ENCODE measurements around the gene FLOT1. TPM values are rescaled to one million over a fixed set of nuclear protein-coding genes. Genes with fewer than 3 reads are reported as not detected.

Gene FLOT1
- total and polyA plus RNA-seq, 9 of the 15 experiments (the other 6 are each of a cell fraction or from before 2014, with no cell fraction given): 11.7 to 149 (median 118) TPM

DNA sequence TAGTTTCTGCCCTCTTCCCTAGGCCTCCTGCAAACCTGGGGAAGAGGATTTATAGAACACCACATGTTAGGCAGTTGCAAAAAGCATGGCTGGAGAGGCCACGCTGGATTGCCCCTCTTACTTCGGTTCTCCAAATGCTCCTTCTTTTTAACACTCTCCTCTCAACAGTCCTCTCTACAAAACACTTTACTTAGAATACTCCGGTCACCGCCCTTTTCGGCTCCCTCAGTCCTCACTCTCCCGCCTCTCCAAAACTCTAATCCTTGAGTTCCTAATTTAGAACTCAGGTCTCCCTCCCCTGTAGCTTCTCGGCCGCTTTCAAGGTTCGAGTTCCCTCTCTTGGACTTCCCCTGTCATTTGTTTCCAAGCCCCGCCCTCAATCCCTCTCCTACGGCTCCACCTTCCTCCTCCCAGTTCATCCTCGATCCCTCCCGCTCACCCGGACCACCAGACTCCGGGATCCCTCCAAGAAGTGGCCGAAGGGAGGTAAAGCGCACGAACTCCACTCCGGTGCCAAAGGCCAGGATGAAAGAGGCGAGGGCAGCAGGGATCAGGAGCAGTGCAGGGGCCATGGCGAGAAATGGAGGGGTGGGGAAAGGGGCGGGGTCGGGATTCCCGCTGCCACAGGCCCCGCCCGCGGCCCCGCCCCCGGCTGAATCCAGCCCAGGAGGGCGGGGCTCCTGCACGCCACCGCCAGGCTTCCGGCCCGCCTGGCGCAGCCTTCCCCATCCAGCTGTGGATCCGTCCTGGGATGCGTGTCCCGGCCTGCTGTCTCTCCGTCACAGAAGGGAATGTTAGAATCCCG lies 51.9 kb downstream of the FLOT1 start, which contains the start of gene NRM (continued):
- TF ChIP-seq, protein P1, sequence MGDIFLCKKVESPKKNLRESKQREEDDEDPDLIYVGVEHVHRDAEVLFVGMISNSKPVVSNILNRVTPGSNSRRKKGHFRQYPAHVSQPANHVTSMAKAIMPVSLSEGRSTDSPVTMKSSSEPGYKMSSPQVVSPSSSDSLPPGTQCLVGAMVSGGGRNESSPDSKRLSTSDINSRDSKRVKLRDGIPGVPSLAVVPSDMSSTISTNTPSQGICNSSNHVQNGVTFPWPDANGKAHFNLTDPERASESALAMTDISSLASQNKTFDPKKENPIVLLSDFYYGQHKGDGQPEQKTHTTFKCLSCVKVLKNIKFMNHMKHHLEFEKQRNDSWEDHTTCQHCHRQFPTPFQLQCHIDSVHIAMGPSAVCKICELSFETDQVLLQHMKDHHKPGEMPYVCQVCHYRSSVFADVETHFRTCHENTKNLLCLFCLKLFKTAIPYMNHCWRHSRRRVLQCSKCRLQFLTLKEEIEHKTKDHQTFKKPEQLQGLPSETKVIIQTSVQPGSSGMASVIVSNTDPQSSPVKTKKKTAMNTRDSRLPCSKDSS (IDR thresholded peaks at IDR 0.05; ENCODE audit: low read depth, partially characterized antibody): no peak
- TF ChIP-seq LCOR (CRISPR knock-in tag; IDR thresholded peaks at IDR 0.05): no peak
- TF ChIP-seq, protein P2, sequence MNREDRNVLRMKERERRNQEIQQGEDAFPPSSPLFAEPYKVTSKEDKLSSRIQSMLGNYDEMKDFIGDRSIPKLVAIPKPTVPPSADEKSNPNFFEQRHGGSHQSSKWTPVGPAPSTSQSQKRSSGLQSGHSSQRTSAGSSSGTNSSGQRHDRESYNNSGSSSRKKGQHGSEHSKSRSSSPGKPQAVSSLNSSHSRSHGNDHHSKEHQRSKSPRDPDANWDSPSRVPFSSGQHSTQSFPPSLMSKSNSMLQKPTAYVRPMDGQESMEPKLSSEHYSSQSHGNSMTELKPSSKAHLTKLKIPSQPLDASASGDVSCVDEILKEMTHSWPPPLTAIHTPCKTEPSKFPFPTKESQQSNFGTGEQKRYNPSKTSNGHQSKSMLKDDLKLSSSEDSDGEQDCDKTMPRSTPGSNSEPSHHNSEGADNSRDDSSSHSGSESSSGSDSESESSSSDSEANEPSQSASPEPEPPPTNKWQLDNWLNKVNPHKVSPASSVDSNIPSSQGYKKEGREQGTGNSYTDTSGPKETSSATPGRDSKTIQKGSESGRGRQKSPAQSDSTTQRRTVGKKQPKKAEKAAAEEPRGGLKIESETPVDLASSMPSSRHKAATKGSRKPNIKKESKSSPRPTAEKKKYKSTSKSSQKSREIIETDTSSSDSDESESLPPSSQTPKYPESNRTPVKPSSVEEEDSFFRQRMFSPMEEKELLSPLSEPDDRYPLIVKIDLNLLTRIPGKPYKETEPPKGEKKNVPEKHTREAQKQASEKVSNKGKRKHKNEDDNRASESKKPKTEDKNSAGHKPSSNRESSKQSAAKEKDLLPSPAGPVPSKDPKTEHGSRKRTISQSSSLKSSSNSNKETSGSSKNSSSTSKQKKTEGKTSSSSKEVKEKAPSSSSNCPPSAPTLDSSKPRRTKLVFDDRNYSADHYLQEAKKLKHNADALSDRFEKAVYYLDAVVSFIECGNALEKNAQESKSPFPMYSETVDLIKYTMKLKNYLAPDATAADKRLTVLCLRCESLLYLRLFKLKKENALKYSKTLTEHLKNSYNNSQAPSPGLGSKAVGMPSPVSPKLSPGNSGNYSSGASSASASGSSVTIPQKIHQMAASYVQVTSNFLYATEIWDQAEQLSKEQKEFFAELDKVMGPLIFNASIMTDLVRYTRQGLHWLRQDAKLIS (CRISPR knock-in tag; IDR thresholded peaks at IDR 0.05): 0 out of 2 replicates have a peak, but pooled peaks have one; percentile 50
- TF ChIP-seq, protein P3, sequence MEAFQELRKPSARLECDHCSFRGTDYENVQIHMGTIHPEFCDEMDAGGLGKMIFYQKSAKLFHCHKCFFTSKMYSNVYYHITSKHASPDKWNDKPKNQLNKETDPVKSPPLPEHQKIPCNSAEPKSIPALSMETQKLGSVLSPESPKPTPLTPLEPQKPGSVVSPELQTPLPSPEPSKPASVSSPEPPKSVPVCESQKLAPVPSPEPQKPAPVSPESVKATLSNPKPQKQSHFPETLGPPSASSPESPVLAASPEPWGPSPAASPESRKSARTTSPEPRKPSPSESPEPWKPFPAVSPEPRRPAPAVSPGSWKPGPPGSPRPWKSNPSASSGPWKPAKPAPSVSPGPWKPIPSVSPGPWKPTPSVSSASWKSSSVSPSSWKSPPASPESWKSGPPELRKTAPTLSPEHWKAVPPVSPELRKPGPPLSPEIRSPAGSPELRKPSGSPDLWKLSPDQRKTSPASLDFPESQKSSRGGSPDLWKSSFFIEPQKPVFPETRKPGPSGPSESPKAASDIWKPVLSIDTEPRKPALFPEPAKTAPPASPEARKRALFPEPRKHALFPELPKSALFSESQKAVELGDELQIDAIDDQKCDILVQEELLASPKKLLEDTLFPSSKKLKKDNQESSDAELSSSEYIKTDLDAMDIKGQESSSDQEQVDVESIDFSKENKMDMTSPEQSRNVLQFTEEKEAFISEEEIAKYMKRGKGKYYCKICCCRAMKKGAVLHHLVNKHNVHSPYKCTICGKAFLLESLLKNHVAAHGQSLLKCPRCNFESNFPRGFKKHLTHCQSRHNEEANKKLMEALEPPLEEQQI (IDR thresholded peaks at IDR 0.05): no peak
- TF ChIP-seq, protein P4, sequence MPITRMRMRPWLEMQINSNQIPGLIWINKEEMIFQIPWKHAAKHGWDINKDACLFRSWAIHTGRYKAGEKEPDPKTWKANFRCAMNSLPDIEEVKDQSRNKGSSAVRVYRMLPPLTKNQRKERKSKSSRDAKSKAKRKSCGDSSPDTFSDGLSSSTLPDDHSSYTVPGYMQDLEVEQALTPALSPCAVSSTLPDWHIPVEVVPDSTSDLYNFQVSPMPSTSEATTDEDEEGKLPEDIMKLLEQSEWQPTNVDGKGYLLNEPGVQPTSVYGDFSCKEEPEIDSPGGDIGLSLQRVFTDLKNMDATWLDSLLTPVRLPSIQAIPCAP (CRISPR knock-in tag; IDR thresholded peaks at IDR 0.05; ENCODE audit: borderline replicate concordance): no peak
